Gastroesophageal sphincter (tissue), 3 donors: Measurements from ENCODE around the gene SF1.

Experiments used
- POLR2A ChIP-seq, 2 donors: fragments of 450-650 bp; IDR thresholded peaks; one replicate each; pipeline ENCODE4 v1.6.1; 2017; ENCODE audit warnings: antibody characterized with exemption in 2 of 2, mild to moderate bottlenecking in 2 of 2, moderate library complexity in 1 of 2
- POLR2AphosphoS5 ChIP-seq: sonication (generic); formaldehyde crosslinking; IDR thresholded peaks from one replicate; pipeline ENCODE4 v1.6.1; 2017; ENCODE audit warnings: antibody characterized with exemption
- TF ChIP-seq, protein P1 (sequence below), 4 experiments: fragments of 200-600 bp in 2 of 4; fragments of 450-650 bp in 2 of 4; sonication (generic) in 1 of 4; IDR thresholded peaks; one replicate each; pipeline ENCODE4 v1.5.1; 2017 to 2019; ENCODE audit warnings: antibody characterized with exemption in 4 of 4, mild to moderate bottlenecking in 2 of 4, moderate library complexity in 2 of 4

DNA sequence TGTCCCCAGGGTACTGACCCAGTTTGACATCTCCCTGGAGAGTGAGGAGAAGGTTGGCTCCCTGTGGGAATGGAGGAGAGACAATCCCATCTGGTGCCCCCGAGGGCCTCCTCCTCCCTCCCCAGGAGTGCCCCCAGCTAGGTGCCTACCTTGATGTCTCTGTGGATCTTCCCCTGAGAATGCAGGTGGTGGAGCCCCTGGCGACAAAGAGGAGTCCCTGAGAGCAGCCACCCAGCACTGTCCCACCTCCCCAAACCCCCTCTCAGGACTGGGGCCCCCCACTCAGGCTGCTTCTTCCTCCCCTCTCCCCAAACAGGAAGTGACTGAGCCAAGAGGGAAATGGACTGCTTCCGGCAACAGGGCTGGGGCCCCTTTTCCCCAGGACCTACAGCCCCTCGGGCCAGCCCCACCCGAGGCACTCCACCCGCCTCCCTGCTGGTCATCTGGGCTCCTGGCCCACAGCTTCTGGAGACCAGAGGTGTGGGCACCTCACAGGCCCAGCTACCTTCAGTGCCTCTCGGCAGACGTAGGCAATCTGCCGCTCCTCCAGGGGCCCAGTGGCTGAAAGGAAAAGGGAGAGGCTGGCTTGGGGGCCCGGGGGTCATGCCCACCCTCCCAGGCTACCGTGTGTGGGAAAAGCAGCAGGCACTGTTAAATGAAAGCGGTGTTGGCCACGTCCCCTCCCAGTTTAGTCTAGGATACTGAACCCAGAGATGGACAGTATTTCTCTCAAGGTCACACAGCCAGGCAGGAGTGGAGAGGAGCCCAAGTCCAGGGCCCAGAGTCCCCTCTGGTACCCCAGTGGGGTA is 23.4 kb upstream of the SF1 start:
- TF ChIP-seq, protein P1, sequence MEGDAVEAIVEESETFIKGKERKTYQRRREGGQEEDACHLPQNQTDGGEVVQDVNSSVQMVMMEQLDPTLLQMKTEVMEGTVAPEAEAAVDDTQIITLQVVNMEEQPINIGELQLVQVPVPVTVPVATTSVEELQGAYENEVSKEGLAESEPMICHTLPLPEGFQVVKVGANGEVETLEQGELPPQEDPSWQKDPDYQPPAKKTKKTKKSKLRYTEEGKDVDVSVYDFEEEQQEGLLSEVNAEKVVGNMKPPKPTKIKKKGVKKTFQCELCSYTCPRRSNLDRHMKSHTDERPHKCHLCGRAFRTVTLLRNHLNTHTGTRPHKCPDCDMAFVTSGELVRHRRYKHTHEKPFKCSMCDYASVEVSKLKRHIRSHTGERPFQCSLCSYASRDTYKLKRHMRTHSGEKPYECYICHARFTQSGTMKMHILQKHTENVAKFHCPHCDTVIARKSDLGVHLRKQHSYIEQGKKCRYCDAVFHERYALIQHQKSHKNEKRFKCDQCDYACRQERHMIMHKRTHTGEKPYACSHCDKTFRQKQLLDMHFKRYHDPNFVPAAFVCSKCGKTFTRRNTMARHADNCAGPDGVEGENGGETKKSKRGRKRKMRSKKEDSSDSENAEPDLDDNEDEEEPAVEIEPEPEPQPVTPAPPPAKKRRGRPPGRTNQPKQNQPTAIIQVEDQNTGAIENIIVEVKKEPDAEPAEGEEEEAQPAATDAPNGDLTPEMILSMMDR (IDR thresholded peaks at IDR 0.05), result no peak
- TF ChIP-seq POLR2A (IDR thresholded peaks at IDR 0.05) (no peak), POLR2AphosphoS5 (no peak)
